Activated T-helper 1 cell treated with anti-CD3 and anti-CD28 coated beads, Interleukin-12 subunit alpha, Interleukin-12 subunit beta, Interleukin-2, Interleukin-4 antibody, amounts not matched to agents 30 ng/mL and 10 ng/mL and 1 ng/mL, durations not matched to agents 14 hours and 24 hours and 36 hours (primary cell): Measurements from ENCODE around the gene TUBB4B. TPM values are rescaled to one million over a fixed set of nuclear protein-coding genes. Genes with fewer than 3 reads are reported as not detected.
"Not testable (repeated sequence)": the region's sequence is repeated elsewhere in the genome, so short reads cannot be mapped to it uniquely, and the experiment has no call there.

Source experiments
- DNase-seq: peaks from one replicate; pipeline ENCODE4 v3.0.0; 2021; ENCODE audit warnings: low spot score
- H3K27ac Mint-ChIP-seq: one replicate; pipeline ENCODE4 v1.8.0; 2021; ENCODE audit warnings: mild to moderate bottlenecking, mixed read lengths
- H3K27me3 Mint-ChIP-seq: one replicate; pipeline ENCODE4 v1.8.0; 2022; ENCODE audit warnings: mild to moderate bottlenecking, moderate library complexity, mixed read lengths; ENCODE audit not compliant: insufficient read depth
- H3K36me3 Mint-ChIP-seq: one replicate; pipeline ENCODE4 v1.8.0; 2021; ENCODE audit warnings: low read depth, mixed read lengths
- H3K4me1 Mint-ChIP-seq: one replicate; pipeline ENCODE4 v1.8.0; 2021; ENCODE audit warnings: low read depth, mixed read lengths
- H3K4me3 Mint-ChIP-seq: one replicate; pipeline ENCODE4 v1.8.0; 2021; ENCODE audit warnings: mild to moderate bottlenecking, moderate library complexity, mixed read lengths
- H3K9me3 Mint-ChIP-seq: one replicate; pipeline ENCODE4 v1.8.0; 2021; ENCODE audit warnings: mixed read lengths
- intact Hi-C: fragments of 100-400 bp; cut with micrococcal nuclease; formaldehyde crosslinking; loops from one replicate; pipeline ENCODE4 v1.15.1; 2024
- total RNA-seq: library from RNA; stranded (reverse); gene quantifications from 2 replicates; pipeline ENCODE4 v1.2.3, GENCODE V29; 2022

The TUBB4B gene
- total RNA-seq, 1 donor from 2014 or later = 277 TPM

DNA sequence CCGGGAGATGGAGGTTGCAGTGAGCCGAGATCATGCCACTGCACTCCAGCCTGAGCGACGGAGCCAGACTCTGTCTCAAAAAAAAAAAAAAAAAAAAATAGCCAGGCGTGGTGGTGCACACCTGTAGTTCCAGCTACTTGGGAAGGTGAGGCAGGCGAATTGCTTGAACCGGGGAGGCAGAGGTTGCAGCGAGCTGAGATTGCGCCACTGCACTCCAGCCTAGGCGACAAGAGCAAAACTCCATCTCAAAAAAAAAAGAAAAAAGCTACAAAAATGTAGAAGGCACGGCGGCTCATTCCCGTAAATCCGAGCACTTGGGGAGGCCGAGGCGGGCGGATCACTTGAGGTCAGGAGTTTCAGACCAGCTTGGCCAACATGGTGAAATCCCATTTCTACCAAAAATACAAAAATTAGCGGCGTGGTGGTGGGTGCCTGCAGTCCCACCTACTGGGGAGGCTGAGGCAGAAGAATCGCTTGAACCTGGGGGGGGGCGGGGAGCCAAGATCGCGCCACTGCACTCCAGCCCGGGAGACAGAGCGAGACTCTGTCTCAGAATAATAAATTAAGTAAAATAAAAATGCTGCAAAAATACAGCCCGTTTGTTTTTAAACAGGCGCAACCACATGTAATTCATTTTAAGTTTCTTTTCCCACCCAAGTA lies 1.4 kb upstream of the TUBB4B start:
- H3K4me1 Mint-ChIP-seq = peaks cover 22% of the 10 kb centered on the region
- intact Hi-C loops = loop anchor here (2.0 to 5.0 kb wide), 4 partner anchors 183 to 449 kb away; partner anchors contain the start of genes EXD3, NOXA1, NPDC1 and TMEM141
- not testable (repeated sequence) for H3K9me3 Mint-ChIP-seq, H3K27me3 Mint-ChIP-seq, DNase-seq
- peak overlapping the region; percentile 58 for H3K27ac Mint-ChIP-seq
- H3K36me3 Mint-ChIP-seq = peaks cover 23% of the 10 kb centered on the region
- H3K4me3 Mint-ChIP-seq = peak overlapping the region; percentile 83

DNA sequence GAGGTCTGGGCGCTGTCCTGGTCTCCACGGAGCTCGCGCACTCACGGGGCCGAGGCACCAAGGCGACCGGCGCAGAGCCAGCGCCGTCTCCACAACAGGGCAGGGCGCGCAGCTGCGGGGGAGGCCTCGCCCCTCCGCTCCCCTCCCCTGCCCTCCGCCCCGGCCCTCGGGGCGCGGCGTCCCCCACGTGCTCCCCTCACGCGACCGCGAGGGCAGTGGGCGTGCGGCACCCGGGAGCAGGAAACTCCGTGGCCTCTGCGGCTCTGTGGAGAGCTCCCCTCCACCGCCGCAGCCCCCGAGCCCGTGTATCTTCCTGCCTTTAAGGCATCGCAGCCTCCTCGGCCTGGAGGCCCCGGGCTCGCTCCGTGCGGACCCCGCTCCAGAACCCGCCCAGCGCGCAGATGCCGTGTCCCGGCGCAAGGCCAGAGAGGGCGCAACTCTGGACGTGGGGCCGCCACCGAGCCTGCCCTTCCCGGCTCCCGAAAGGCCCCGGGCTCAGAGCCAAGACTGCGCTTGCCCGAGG lies 708 bp upstream of the TUBB4B start:
- DNase-seq = peak; percentile 68
- H3K27ac Mint-ChIP-seq = no peak overlapping the region
- no peaks in the 10 kb centered on the region for H3K27me3 Mint-ChIP-seq
- H3K4me3 Mint-ChIP-seq = peak overlapping the region; percentile 83
- peaks cover 22% of the 10 kb centered on the region for H3K4me1 Mint-ChIP-seq
- H3K9me3 Mint-ChIP-seq = no peaks in the 10 kb centered on the region
- intact Hi-C loops = loop anchor here (2.0 to 5.0 kb wide), 4 partner anchors 182 to 450 kb away; partner anchors contain the start of genes EXD3, NOXA1, NPDC1 and TMEM141
- peaks cover 23% of the 10 kb centered on the region for H3K36me3 Mint-ChIP-seq

DNA sequence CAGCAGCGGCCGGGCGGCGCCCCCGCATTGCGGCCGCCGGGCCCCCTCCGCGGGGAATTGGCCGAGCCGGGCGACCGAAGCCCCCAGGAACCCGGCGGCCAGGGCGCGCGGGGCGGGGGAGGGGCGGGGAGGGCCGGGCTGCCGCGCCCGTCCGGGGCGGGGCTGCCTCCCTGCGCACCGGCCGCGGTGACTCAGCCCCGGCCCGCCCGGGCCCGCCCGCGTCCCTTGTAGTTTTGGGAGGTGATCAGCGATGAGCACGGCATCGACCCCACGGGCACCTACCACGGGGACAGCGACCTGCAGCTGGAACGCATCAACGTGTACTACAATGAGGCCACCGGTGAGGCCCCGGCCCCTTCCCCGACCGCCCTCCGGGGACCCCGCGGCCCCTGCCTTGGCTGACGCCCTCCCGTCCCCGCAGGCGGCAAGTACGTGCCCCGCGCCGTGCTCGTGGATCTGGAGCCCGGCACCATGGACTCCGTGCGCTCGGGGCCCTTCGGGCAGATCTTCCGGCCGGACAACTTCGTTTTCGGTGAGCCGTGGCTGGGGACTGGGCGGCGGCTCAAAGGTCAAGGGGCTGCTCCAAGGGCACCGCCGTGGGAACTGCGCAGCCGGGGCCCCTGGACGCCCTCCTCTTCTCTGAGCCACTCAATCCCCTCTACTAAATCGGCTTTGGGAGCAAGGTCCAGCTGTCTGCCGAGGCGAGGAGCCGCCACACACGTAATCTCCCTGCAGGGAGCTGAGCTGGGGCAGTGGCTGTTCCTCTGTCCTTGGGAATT lies 592 bp downstream of the TUBB4B start:
- Mint-ChIP-seq H3K4me3 (peak overlapping the region; percentile 92), H3K9me3 (no peaks in the 10 kb centered on the region), H3K27me3 (no peaks in the 10 kb centered on the region), H3K4me1 (peaks cover 22% of the 10 kb centered on the region), H3K27ac (peak overlapping the region; percentile 40), H3K36me3 (peaks cover 23% of the 10 kb centered on the region)
- DNase-seq = peak; percentile 68
- intact Hi-C loops = loop anchor here (1.0 to 5.0 kb wide), 9 partner anchors 14 to 451 kb away; partner anchors contain the start of genes ANAPC2, EXD3, MRPL41 and NELFB

DNA sequence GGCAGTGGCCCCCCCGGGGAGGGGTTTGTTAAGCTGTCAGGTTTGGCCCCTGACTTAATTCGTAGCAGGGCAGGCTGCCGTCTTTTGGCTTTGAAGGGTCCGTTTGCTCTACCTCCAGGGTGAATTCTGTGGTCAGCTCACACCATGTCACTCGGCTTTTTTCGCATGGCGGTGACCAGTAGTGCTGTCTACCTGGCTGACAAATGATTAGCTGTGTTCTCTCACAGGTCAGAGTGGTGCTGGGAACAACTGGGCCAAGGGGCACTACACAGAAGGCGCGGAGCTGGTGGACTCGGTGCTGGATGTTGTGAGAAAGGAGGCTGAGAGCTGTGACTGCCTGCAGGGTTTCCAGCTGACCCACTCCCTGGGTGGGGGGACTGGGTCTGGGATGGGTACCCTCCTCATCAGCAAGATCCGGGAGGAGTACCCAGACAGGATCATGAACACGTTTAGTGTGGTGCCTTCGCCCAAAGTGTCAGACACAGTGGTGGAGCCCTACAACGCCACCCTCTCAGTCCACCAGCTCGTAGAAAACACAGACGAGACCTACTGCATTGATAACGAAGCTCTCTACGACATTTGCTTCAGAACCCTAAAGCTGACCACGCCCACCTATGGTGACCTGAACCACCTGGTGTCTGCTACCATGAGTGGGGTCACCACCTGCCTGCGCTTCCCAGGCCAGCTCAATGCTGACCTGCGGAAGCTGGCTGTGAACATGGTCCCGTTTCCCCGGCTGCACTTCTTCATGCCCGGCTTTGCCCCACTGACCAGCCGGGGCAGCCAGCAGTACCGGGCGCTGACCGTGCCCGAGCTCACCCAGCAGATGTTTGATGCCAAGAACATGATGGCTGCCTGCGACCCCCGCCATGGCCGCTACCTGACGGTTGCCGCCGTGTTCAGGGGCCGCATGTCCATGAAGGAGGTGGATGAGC lies 1.4 kb downstream of the TUBB4B start:
- intact Hi-C loops = loop anchor here (5.0 kb wide), 2 partner anchors 180 to 195 kb away; partner anchors contain the start of genes EXD3, NOXA1 and NPDC1
- peaks cover 23% of the 10 kb centered on the region for H3K36me3 Mint-ChIP-seq
- peak overlapping the region; percentile 92 for H3K4me3 Mint-ChIP-seq
- no peaks in the 10 kb centered on the region for H3K9me3 Mint-ChIP-seq
- DNase-seq = no peak
- H3K27ac Mint-ChIP-seq = peak overlapping the region; percentile 77
- H3K27me3 Mint-ChIP-seq = no peaks in the 10 kb centered on the region
- H3K4me1 Mint-ChIP-seq = peaks cover 22% of the 10 kb centered on the region

DNA sequence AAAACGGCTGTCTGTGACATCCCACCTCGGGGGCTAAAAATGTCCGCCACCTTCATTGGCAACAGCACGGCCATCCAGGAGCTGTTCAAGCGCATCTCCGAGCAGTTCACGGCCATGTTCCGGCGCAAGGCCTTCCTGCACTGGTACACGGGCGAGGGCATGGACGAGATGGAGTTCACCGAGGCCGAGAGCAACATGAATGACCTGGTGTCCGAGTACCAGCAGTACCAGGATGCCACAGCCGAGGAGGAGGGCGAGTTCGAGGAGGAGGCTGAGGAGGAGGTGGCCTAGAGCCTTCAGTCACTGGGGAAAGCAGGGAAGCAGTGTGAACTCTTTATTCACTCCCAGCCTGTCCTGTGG lies 2.2 kb downstream of the TUBB4B start:
- not testable (repeated sequence) for H3K27me3 Mint-ChIP-seq, H3K27ac Mint-ChIP-seq, H3K9me3 Mint-ChIP-seq, DNase-seq
- Mint-ChIP-seq H3K4me3 (peak overlapping the region; percentile 92), H3K4me1 (peaks cover 22% of the 10 kb centered on the region), H3K36me3 (peaks cover 23% of the 10 kb centered on the region)
- intact Hi-C loops = loop anchor here (5.0 kb wide), 2 partner anchors 179 to 196 kb away; partner anchors contain the start of genes EXD3, NOXA1 and NPDC1

DNA sequence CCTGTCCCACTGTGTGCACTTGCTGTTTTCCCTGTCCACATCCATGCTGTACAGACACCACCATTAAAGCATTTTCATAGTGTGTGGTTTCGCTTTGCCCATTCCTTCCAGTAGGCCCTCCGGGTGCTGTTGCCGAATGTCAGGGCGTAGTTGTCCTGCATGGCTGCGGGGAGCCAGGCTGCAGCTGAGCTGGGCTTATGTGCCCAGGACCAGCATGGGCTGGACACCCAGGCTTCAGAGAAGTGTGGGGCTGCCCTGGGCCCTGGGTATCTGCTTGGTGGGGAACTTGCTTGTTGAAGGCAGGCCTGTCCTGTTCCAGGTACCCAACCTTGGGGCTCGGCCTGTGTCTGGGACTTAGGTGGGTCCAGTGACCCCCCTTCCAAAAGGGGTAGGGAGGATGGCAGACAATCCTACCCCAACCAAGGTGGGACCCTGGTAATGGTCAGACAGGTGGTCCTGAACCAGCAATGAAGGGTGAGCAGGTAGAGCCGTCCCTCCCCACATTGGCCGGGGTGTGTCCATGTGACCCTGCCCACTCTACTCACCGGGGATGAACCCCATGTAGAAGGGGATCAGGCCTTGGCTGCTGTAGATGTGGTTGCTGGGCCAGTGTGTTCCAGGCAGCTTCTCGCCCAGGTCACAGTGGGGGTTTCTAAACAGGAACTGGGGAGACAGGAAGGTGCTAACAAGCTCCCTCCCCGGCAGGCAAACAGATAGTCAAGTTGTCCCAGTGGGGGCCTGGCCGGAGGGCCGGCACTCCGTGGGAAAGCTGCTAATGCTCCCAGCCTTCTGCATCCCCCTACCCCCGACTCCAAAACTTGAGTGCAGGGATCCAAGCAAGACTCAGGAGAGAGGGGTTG lies 2.8 kb downstream of the TUBB4B start:
- H3K27ac Mint-ChIP-seq = peak overlapping the region; percentile 52
- no peak for DNase-seq
- H3K36me3 Mint-ChIP-seq = peaks cover 23% of the 10 kb centered on the region
- no peaks in the 10 kb centered on the region for H3K27me3 Mint-ChIP-seq
- peaks cover 22% of the 10 kb centered on the region for H3K4me1 Mint-ChIP-seq
- intact Hi-C loops = loop anchor here (5.0 kb wide), 2 partner anchors 178 to 197 kb away; partner anchors contain the start of genes EXD3, NOXA1 and NPDC1
- no peaks in the 10 kb centered on the region for H3K9me3 Mint-ChIP-seq
- peak overlapping the region; percentile 92 for H3K4me3 Mint-ChIP-seq

DNA sequence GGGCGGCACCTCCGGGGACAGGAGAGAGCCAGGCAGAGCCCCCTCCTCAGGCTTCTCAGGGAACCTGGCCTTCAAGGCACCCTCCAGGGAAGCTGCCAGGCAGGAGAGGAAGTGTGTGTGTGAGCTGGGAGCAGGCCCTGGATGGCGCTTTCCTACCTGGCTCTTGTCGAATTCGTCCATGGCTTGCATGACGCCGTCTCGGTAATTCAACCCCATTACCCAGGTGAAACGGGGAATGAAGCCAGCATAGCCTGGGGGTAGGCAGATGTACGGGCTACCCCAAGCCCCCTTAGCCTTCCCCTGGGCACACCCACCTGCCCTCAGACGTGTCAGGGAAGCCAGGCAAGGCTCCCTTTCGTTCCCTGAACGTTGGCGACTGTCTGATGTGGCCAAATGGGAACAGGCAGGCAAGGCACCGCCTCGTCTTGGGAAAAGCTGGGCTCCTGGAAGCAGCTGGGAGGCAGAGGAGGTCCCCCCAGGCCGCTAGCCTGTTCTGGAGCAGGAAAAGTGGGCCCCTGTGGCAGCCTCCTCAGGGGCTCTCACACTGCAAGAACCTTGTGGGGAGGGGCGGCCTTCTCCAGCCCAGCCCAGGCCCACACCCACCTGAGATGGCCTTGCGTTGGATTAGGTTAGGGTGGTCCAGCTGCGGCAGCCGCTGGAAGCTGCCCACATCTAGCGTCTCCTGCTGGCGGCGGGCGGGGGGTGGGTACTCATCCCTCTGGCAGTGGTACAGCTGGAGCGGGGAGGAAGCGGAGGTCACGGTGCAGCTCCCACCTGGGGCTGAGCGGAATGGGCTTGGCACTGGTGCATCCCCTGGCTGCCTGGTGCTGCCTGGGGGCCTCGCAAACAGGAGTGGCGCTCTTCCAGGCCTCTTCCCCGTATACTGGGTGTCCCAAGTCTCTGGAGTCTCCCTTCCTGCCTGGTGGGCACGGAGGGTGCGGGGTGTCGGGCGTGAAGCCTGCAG lies 3.7 kb downstream of the TUBB4B start:
- H3K4me3 Mint-ChIP-seq = no peak overlapping the region
- H3K4me1 Mint-ChIP-seq = peaks cover 22% of the 10 kb centered on the region
- H3K9me3 Mint-ChIP-seq = no peaks in the 10 kb centered on the region
- DNase-seq = no peak
- H3K27me3 Mint-ChIP-seq = no peaks in the 10 kb centered on the region
- H3K36me3 Mint-ChIP-seq = peaks cover 21% of the 10 kb centered on the region
- intact Hi-C loops = loop anchor here (5.0 kb wide), 2 partner anchors 178 to 197 kb away; partner anchors contain the start of genes EXD3, NOXA1 and NPDC1
- H3K27ac Mint-ChIP-seq = peak overlapping the region; percentile 52

DNA sequence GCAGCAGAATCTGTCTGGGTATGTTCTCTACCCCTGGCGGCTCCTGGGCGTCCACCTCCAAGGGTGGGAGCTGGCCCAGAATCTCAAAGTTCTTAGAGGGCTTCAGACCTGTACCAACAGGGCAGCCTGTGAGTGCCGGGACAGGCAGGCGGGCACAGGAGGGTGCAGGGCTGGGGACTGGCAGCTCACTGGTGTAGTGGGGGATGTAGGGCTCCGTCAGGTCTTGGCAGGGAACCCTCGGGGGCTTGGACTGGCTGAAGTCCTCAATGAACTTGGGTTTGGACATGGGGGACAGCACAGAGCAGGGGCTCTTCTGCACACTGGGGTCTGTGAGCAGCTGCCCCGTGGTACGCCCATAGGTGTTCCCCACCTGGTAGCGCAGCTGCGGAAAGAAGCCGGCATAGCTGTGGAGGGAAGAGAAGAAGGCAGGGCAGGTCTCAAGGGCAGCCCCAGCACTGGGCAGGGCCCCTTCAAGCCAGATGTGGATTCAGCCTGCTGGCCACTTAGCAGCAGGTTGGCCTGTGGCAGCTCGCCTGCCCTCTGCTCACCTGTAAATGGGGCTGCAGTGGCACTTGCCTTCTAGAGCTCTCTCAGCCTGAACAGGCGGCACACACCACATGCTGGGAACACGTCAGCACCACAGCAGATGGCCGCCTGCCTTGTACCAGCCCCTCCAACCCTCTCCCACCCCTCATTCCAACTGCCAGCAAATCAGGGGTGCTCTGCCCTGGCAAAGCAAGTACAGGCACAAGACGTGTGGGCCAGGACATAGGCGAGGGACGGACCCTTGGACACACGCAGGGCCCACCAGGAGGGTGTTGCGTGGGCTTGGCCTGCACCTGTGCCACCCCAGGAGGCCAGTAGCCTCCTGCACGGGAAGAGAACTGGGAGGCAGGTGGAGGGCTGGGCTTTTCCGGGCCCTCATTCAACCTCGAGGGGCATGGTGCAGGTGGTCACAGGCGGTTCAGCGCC lies 4.6 kb downstream of the TUBB4B start:
- intact Hi-C loops = no loop called here
- no peak overlapping the region for H3K27ac Mint-ChIP-seq

DNA sequence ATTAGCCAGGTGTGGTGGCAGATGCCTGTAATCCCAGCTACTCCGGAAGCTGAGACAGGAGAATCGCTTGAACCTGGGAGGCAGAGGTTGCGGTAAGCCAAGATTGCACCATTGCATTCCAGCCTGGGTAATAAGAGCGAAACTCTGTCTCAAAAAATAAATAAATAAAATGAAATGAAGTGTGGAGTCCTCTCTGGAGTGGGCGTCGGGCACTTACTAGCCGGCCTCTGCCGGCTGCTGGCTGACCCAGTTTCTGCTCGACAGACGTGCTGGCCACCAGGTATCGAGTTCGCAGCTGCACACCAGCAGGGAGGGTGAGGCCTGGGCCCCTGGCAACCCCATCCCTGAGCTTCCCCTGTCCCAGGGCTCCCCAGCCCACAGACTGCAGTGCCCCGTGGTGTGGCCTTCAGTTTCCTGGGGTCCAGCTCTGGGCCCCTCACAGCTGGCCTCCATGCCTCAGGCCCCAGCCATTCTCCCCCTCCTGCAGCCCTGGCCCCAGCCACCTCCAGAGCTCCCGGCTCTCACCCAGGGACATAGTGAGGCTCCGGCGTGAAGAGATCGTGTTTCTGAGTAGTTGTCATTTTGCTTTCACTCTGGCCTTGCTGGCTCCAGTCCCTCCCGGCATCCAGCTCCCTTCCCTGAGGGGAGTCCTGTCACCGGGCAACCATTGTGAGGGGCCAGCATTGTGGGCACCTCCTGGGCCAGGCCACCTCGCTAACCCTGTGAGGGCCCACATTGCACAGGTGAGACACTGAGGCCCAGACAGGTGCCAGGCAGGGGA lies 6.2 kb downstream of the TUBB4B start:
- Mint-ChIP-seq H3K36me3 (peaks cover 17% of the 10 kb centered on the region), H3K27me3 (no peaks in the 10 kb centered on the region), H3K4me1 (peaks cover 20% of the 10 kb centered on the region), H3K9me3 (no peaks in the 10 kb centered on the region), H3K27ac (no peak overlapping the region), H3K4me3 (no peak overlapping the region)
- no peak for DNase-seq
- intact Hi-C loops = no loop called here

More for the DNA sequence above, 4.6 kb downstream of the TUBB4B start:
- Mint-ChIP-seq H3K36me3 (peaks cover 21% of the 10 kb centered on the region), H3K4me3 (no peak overlapping the region), H3K9me3 (no peaks in the 10 kb centered on the region), H3K4me1 (peaks cover 22% of the 10 kb centered on the region), H3K27me3 (no peaks in the 10 kb centered on the region)
- no peak for DNase-seq
